GM12878 (cell line): ENCODE results near the gene KRT10. TPM values are rescaled to one million over a fixed set of nuclear protein-coding genes. Genes with fewer than 3 reads are reported as not detected.

Experiments
- HDAC2 ChIP-seq: fragments of 200-600 bp; sonication (generic); IDR thresholded peaks from 2 replicates; pipeline ENCODE4 v1.6.1; 2017
- KAT2A ChIP-seq: conservative IDR thresholded peaks from 2 replicates; pipeline ENCODE4 v1.6.1; 2011; ENCODE audit warnings: low read depth, low read length; ENCODE audit not compliant: control insufficient read depth
- POLR2AphosphoS5 ChIP-seq: IDR thresholded peaks from 2 replicates; pipeline ENCODE4 v1.6.1; 2011; ENCODE audit warnings: mild to moderate bottlenecking, low read length, inconsistent platforms
- YY1 ChIP-seq: IDR thresholded peaks from 2 replicates; pipeline ENCODE4 v1.6.1; 2011; ENCODE audit warnings: low read depth, mild to moderate bottlenecking, low read length
- ZNF207 ChIP-seq: fragments of 450-650 bp; IDR thresholded peaks from 2 replicates; pipeline ENCODE4 v1.6.1; 2014; ENCODE audit warnings: antibody characterized with exemption, mild to moderate bottlenecking, borderline replicate concordance
- polyA plus RNA-seq, 11 experiments: library from polyadenylated mRNA; depleted of rRNA in 4 of 11; unstranded in 6 of 11; stranded (reverse) in 5 of 11; fragments of >200 nt; fragmentation: Nextera tagmentation in 4 of 11; fragmentation: Illumina TruSeq in 1 of 11; extraction: Ambion mirVana in 4 of 11; extraction: Trizol in 1 of 11; gene quantifications; 1 replicate in 1 of 11; 2 replicates in 10 of 11; pipeline versions ENCODE4 v1.2.1 to v1.2.3, GENCODE V29; 2011 to 2016; ENCODE audit warnings: inconsistent platforms in 2 of 11, missing spikeins in 2 of 11, low read depth in 1 of 11
- total RNA-seq, 4 experiments: library from RNA; depleted of rRNA in 3 of 4; stranded (reverse); fragments of >200 nt in 3 of 4; fragmentation: Illumina TruSeq in 1 of 4; extraction: Trizol in 1 of 4; gene quantifications; 2 replicates each; pipeline versions ENCODE4 v1.2.1 to v1.2.3, GENCODE V29; 2013 to 2021
- TF ChIP-seq, protein P1 (sequence below): fragments of 450-650 bp; IDR thresholded peaks from 2 replicates; pipeline ENCODE4 v1.6.1; 2017; ENCODE audit warnings: mild to moderate bottlenecking, moderate library complexity
- TF ChIP-seq, protein P2 (sequence below): fragments of 450-650 bp; conservative IDR thresholded peaks from 2 replicates; pipeline ENCODE4 v1.6.1; 2017; ENCODE audit warnings: mild to moderate bottlenecking, moderate library complexity

Gene KRT10
- total and polyA plus RNA-seq, 10 of the 15 experiments (the other 5 are each of a cell fraction or from before 2014, with no cell fraction given): 10.8 to 98.5 (median 23.9) TPM

DNA sequence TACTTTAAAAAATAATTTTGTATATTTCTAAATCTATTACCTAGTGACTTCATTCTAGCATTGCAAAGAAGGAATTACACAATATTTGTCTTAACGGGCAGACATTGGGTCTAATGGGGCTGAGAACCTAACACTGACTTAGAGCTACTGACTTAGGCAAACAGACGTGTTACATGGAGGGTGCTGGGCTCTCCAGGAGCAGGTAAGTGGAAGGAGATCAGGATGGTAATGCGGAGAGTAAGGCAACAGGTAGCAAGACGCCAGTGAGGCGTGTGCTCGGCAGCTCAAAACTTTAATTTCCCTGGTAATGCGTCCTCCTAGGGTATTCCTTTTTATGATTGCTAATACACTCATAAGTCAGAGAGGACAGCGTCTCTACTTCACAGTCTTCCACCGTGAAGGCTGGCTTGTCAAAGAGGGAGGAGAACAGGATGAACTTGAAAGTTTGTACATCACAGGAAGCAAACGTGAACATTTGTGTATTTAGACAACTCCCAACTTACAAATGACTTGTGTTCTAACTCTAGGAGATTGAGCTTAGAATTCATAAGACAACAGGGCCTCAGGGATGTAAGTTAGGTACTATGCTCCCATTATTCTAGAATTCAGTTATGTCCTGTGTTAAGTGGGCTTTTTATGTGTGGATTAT is 27.3 kb downstream of the KRT10 start (continued):
- TF ChIP-seq, protein P1, sequence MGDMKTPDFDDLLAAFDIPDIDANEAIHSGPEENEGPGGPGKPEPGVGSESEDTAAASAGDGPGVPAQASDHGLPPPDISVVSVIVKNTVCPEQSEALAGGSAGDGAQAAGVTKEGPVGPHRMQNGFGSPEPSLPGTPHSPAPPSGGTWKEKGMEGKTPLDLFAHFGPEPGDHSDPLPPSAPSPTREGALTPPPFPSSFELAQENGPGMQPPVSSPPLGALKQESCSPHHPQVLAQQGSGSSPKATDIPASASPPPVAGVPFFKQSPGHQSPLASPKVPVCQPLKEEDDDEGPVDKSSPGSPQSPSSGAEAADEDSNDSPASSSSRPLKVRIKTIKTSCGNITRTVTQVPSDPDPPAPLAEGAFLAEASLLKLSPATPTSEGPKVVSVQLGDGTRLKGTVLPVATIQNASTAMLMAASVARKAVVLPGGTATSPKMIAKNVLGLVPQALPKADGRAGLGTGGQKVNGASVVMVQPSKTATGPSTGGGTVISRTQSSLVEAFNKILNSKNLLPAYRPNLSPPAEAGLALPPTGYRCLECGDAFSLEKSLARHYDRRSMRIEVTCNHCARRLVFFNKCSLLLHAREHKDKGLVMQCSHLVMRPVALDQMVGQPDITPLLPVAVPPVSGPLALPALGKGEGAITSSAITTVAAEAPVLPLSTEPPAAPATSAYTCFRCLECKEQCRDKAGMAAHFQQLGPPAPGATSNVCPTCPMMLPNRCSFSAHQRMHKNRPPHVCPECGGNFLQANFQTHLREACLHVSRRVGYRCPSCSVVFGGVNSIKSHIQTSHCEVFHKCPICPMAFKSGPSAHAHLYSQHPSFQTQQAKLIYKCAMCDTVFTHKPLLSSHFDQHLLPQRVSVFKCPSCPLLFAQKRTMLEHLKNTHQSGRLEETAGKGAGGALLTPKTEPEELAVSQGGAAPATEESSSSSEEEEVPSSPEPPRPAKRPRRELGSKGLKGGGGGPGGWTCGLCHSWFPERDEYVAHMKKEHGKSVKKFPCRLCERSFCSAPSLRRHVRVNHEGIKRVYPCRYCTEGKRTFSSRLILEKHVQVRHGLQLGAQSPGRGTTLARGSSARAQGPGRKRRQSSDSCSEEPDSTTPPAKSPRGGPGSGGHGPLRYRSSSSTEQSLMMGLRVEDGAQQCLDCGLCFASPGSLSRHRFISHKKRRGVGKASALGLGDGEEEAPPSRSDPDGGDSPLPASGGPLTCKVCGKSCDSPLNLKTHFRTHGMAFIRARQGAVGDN: no peak
- TF ChIP-seq, protein P2, sequence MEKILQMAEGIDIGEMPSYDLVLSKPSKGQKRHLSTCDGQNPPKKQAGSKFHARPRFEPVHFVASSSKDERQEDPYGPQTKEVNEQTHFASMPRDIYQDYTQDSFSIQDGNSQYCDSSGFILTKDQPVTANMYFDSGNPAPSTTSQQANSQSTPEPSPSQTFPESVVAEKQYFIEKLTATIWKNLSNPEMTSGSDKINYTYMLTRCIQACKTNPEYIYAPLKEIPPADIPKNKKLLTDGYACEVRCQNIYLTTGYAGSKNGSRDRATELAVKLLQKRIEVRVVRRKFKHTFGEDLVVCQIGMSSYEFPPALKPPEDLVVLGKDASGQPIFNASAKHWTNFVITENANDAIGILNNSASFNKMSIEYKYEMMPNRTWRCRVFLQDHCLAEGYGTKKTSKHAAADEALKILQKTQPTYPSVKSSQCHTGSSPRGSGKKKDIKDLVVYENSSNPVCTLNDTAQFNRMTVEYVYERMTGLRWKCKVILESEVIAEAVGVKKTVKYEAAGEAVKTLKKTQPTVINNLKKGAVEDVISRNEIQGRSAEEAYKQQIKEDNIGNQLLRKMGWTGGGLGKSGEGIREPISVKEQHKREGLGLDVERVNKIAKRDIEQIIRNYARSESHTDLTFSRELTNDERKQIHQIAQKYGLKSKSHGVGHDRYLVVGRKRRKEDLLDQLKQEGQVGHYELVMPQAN: no peak
- TF ChIP-seq POLR2AphosphoS5 (no peak), YY1 (no peak), KAT2A (no peak), HDAC2 (no peak), ZNF207 (no peak)
- TF ChIP-seq, all 136 proteins: peak for 0
